MM.1S (cell line): ENCODE results near the gene ALG2.

ENCODE experiments used
- EZH2 ChIP-seq: fragments of 300-600 bp; sonication (generic); optimal IDR thresholded peaks from 2 replicates; pipeline ENCODE3; 2017; ENCODE audit warnings: low read depth, mild to moderate bottlenecking, antibody characterized with exemption, low read length, mixed read lengths
- EZH2phosphoT487 ChIP-seq: fragments of 300-600 bp; sonication (generic); IDR thresholded peaks from 2 replicates; pipeline ENCODE4 v1.6.1; 2018; ENCODE audit warnings: antibody characterized with exemption, low read length

GRCh38 chr9:99190597-99191283 lies 31.0 kb downstream of the ALG2 start:
- TF ChIP-seq EZH2phosphoT487, result no peak
- no peak for TF ChIP-seq EZH2
